ENCODE measurements around the gene C1QTNF5. TPM values are rescaled to one million over a fixed set of nuclear protein-coding genes. Genes with fewer than 3 reads are reported as not detected.

C1QTNF5 gene
- total and polyA plus RNA-seq, 2 donors: 4.2 to 8.6 TPM

- Histone ChIP-seq H3K27ac (ENCODE audit: low read depth in 1 of 2, low read length in 1 of 2) (no peak overlapping the region), H3K4me3 (ENCODE audit: low read length in 2 of 2) (no peak overlapping the region)
Measured at GRCh38 chr11:119374632-119375336, 34.1 kb upstream of the C1QTNF5 start.

DNA sequence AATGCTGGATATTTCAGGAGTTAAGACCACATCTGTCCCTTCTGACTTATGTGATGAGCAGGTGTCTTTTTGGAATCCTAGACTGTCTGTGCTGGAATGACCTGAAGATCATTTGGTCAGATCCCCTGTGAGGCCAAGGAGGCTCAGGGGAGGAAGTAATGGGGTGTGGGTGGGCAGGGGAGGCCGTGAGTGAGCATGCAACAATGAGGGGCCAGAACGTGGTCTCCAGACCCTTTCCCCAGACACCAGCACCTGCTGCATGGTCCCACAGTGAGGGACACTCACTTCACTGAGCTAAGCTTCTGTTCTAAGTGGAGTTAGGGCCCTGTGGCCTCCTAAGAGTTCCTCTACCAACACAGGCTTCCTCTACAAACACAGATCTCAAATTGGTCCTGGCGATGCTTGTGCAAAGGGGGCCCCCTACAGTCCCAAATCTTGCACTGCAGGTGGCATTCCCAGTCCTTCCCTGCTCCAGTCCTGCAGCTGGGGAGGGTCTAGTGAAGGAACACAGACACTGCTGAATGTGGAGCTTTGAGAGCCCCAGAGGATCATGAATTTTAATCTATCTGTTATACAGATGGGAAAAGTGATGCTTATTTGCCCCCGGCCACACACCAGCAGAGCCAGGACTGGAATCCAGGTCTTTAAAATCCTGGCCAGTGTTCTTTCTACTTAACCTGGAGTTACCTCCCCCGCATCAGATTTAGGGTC is 33.4 kb upstream of the C1QTNF5 start:
- no peak overlapping the region for H3K27ac ChIP-seq (ENCODE audit: low read depth in 1 of 2, low read length in 1 of 2)
- no peak overlapping the region for H3K4me3 ChIP-seq (ENCODE audit: low read length in 2 of 2)
- peaks cover 0 to 11% of the 10 kb centered on the region in 2 donors for H3K27me3 ChIP-seq (ENCODE audit: control insufficient read depth in 2 of 2, insufficient read depth in 1 of 2, low read length in 1 of 2)
- H3K36me3 ChIP-seq (ENCODE audit: control insufficient read depth in 2 of 2, insufficient read depth in 2 of 2, low read length in 1 of 2): no peaks in the 10 kb centered on the region
- 76% methylated on average over 5 of the region's 5 CpGs for WGBS
- H3K4me1 ChIP-seq (ENCODE audit: control insufficient read depth in 2 of 2, insufficient read depth in 2 of 2, low read length in 2 of 2): peaks cover 0 to 22% of the 10 kb centered on the region in 2 donors
- no peaks in the 10 kb centered on the region for H3K9me3 ChIP-seq (ENCODE audit: control insufficient read depth in 2 of 2, insufficient read depth in 1 of 2, low read length in 1 of 2)
- DNase-seq (ENCODE audit: low read depth in 6 of 9, low spot score in 9 of 9): peak in 2 of 9 donors; percentile 35 to 37

More at GRCh38 chr11:119374632-119375336, 34.1 kb upstream of the C1QTNF5 start:
- WGBS: 77% methylated on average over 11 of the region's 11 CpGs
- Histone ChIP-seq H3K4me1 (ENCODE audit: control insufficient read depth in 2 of 2, insufficient read depth in 2 of 2, low read length in 2 of 2) (peaks cover 0 to 22% of the 10 kb centered on the region in 2 donors), H3K36me3 (ENCODE audit: control insufficient read depth in 2 of 2, insufficient read depth in 2 of 2, low read length in 1 of 2) (no peaks in the 10 kb centered on the region), H3K9me3 (ENCODE audit: control insufficient read depth in 2 of 2, insufficient read depth in 1 of 2, low read length in 1 of 2) (no peaks in the 10 kb centered on the region), H3K27me3 (ENCODE audit: control insufficient read depth in 2 of 2, insufficient read depth in 1 of 2, low read length in 1 of 2) (peaks cover 0 to 13% of the 10 kb centered on the region in 2 donors)
- no peak for DNase-seq (ENCODE audit: low read depth in 6 of 9, low spot score in 9 of 9)

DNA sequence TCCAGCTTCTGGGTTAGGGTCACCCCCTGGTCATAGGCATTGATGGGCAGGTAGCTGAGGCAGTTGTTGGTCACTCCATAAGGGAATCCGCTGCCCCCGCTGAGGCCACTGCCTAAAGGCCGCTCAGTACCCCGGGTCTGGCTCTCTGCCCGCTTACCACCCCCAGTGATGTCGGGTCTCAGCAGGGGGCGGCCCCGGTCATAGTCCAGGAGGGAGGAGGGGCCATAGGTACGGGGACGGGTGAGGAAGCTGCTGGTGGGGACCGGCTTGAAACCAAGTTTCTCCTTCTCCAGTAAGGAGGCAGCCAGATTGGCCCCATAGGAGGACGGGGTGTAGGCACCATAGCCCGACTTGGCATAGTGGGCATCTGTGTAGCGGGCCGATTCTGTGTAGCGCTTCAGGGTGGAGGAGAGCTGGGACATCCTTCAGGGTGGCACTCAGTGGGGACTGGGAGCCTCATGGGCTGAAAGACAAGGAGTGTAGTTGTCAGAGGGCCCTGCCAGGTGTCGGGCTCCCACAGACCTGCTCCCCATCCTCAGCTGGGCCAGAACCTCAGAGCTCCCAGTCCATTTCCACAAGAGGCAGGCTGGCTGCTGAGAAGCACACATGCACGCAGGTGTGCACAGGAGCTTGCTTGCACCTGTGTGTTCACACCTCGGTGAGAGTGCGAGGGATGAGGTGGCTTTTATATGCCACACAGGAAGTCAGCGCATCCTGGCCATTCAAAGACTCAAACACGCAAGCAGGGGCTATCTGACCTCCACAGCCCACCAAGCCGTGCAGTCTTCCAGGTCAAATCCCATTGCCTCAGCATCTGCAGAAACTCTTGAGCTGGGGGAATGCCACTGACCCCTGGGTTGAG is 32.6 kb upstream of the C1QTNF5 start:
- 87% methylated on average over 23 of the region's 23 CpGs for WGBS
- peaks cover 0 to 14% of the 10 kb centered on the region in 2 donors for H3K27me3 ChIP-seq (ENCODE audit: control insufficient read depth in 2 of 2, insufficient read depth in 1 of 2, low read length in 1 of 2)
- no peak overlapping the region for H3K4me3 ChIP-seq (ENCODE audit: low read length in 2 of 2)
- H3K9me3 ChIP-seq (ENCODE audit: control insufficient read depth in 2 of 2, insufficient read depth in 1 of 2, low read length in 1 of 2): no peaks in the 10 kb centered on the region
- no peaks in the 10 kb centered on the region for H3K36me3 ChIP-seq (ENCODE audit: control insufficient read depth in 2 of 2, insufficient read depth in 2 of 2, low read length in 1 of 2)
- no peak for DNase-seq (ENCODE audit: low read depth in 6 of 9, low spot score in 9 of 9)
- peaks cover 0 to 22% of the 10 kb centered on the region in 2 donors for H3K4me1 ChIP-seq (ENCODE audit: control insufficient read depth in 2 of 2, insufficient read depth in 2 of 2, low read length in 2 of 2)
- H3K27ac ChIP-seq (ENCODE audit: low read depth in 1 of 2, low read length in 1 of 2): no peak overlapping the region

GRCh38 chr11:119372260-119373058 is 31.8 kb upstream of the C1QTNF5 start:
- H3K4me1 ChIP-seq (ENCODE audit: control insufficient read depth in 2 of 2, insufficient read depth in 2 of 2, low read length in 2 of 2): peaks cover 0 to 20% of the 10 kb centered on the region in 2 donors
- H3K27ac ChIP-seq (ENCODE audit: low read depth in 1 of 2, low read length in 1 of 2): no peak overlapping the region
- H3K36me3 ChIP-seq (ENCODE audit: control insufficient read depth in 2 of 2, insufficient read depth in 2 of 2, low read length in 1 of 2): no peaks in the 10 kb centered on the region
- no peak overlapping the region for H3K4me3 ChIP-seq (ENCODE audit: low read length in 2 of 2)
- H3K27me3 ChIP-seq (ENCODE audit: control insufficient read depth in 2 of 2, insufficient read depth in 1 of 2, low read length in 1 of 2): peaks cover 0 to 23% of the 10 kb centered on the region in 2 donors
- no peaks in the 10 kb centered on the region for H3K9me3 ChIP-seq (ENCODE audit: control insufficient read depth in 2 of 2, insufficient read depth in 1 of 2, low read length in 1 of 2)
- DNase-seq (ENCODE audit: low read depth in 6 of 9, low spot score in 9 of 9): no peak
- 97% methylated on average over 26 of the region's 26 CpGs for WGBS

GRCh38 chr11:119371778-119372182 is 31.1 kb upstream of the C1QTNF5 start:
- H3K27ac ChIP-seq (ENCODE audit: low read depth in 1 of 2, low read length in 1 of 2): no peak overlapping the region
- no peaks in the 10 kb centered on the region for H3K9me3 ChIP-seq (ENCODE audit: control insufficient read depth in 2 of 2, insufficient read depth in 1 of 2, low read length in 1 of 2)
- H3K27me3 ChIP-seq (ENCODE audit: control insufficient read depth in 2 of 2, insufficient read depth in 1 of 2, low read length in 1 of 2): peaks cover 0 to 30% of the 10 kb centered on the region in 2 donors
- DNase-seq (ENCODE audit: low read depth in 6 of 9, low spot score in 9 of 9): no peak
- no peaks in the 10 kb centered on the region for H3K36me3 ChIP-seq (ENCODE audit: control insufficient read depth in 2 of 2, insufficient read depth in 2 of 2, low read length in 1 of 2)
- peaks cover 0 to 15% of the 10 kb centered on the region in 2 donors for H3K4me1 ChIP-seq (ENCODE audit: control insufficient read depth in 2 of 2, insufficient read depth in 2 of 2, low read length in 2 of 2)
- WGBS: 83% methylated on average over 8 of the region's 8 CpGs
- H3K4me3 ChIP-seq (ENCODE audit: low read length in 2 of 2): no peak overlapping the region

- no peak for DNase-seq (ENCODE audit: low read depth in 6 of 9, low spot score in 9 of 9)
- WGBS: 92% methylated on average over 8 of the region's 8 CpGs
- no peaks in the 10 kb centered on the region for H3K9me3 ChIP-seq (ENCODE audit: control insufficient read depth in 2 of 2, insufficient read depth in 1 of 2, low read length in 1 of 2)
- no peak overlapping the region for H3K27ac ChIP-seq (ENCODE audit: low read depth in 1 of 2, low read length in 1 of 2)
- peaks cover 0 to 35% of the 10 kb centered on the region in 2 donors for H3K27me3 ChIP-seq (ENCODE audit: control insufficient read depth in 2 of 2, insufficient read depth in 1 of 2, low read length in 1 of 2)
- no peak overlapping the region for H3K4me3 ChIP-seq (ENCODE audit: low read length in 2 of 2)
- no peaks in the 10 kb centered on the region for H3K36me3 ChIP-seq (ENCODE audit: control insufficient read depth in 2 of 2, insufficient read depth in 2 of 2, low read length in 1 of 2)
- peaks cover 0 to 10% of the 10 kb centered on the region in 2 donors for H3K4me1 ChIP-seq (ENCODE audit: control insufficient read depth in 2 of 2, insufficient read depth in 2 of 2, low read length in 2 of 2)
Measured at GRCh38 chr11:119371067-119371601, 30.5 kb upstream of the C1QTNF5 start.

DNA sequence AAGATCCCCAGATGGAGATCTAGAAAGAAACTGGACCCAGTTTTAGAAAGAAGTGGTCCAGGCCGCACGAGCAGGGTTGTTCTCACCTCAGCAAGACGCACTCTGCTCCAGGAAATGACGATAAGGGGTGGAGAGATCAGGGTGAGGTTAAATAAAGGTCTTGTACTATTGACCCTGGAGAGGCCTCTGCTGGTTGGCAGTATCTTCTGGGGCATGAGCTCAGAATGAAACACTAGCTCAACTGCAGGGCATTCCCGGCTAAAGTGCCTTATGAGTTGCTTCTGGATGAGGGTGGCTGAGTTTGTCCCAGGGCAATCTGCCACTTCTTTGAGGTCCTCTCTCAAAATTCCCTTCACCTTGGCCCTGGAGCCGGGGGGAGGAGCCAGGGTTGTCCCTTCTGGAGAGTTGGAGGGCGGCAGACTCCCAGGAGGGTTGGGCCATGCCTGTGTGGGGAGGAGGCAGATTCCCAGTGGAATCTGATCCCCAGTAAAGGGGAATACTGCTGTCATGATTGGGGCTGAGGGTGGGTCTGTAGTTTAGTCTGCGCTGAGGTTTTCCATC is 29.9 kb upstream of the C1QTNF5 start:
- no peak overlapping the region for H3K27ac ChIP-seq (ENCODE audit: low read depth in 1 of 2, low read length in 1 of 2)
- H3K9me3 ChIP-seq (ENCODE audit: control insufficient read depth in 2 of 2, insufficient read depth in 1 of 2, low read length in 1 of 2): no peaks in the 10 kb centered on the region
- H3K4me3 ChIP-seq (ENCODE audit: low read length in 2 of 2): no peak overlapping the region
- H3K36me3 ChIP-seq (ENCODE audit: control insufficient read depth in 2 of 2, insufficient read depth in 2 of 2, low read length in 1 of 2): no peaks in the 10 kb centered on the region
- DNase-seq (ENCODE audit: low read depth in 6 of 9, low spot score in 9 of 9): no peak
- peaks cover 0 to 8% of the 10 kb centered on the region in 2 donors for H3K4me1 ChIP-seq (ENCODE audit: control insufficient read depth in 2 of 2, insufficient read depth in 2 of 2, low read length in 2 of 2)
- H3K27me3 ChIP-seq (ENCODE audit: control insufficient read depth in 2 of 2, insufficient read depth in 1 of 2, low read length in 1 of 2): peaks cover under 1 to 40% of the 10 kb centered on the region in 2 donors
- 93% methylated on average over 8 of the region's 8 CpGs for whole genome bisulfite sequencing
